ENCODE data around the gene TLE4.
"Not testable (repeated sequence)": the region's sequence is repeated elsewhere in the genome, so short reads cannot be mapped to it uniquely, and the experiment has no call there.

TLE4 gene

GRCh38 chr9:79542735-79543620, 28.8 kb upstream of the TLE4 start:
- no peak overlapping the region for H3K4me3 ChIP-seq (ENCODE audit: low read length)
- DNase-seq (ENCODE audit: low read depth) = no peak
- no peak for TF ChIP-seq CTCF (conservative IDR thresholded peaks at IDR 0.05; ENCODE audit: low read depth, low read length)

- not testable (repeated sequence) for DNase-seq (ENCODE audit: low read depth); H3K4me3 ChIP-seq (ENCODE audit: low read length)
Observed at GRCh38 chr9:79544375-79544774, 27.4 kb upstream of the TLE4 start.

- no peak for DNase-seq (ENCODE audit: low read depth)
- TF ChIP-seq CTCF (conservative IDR thresholded peaks at IDR 0.05; ENCODE audit: low read depth, low read length) = no peak
- no peak overlapping the region for H3K4me3 ChIP-seq (ENCODE audit: low read length)
Observed at GRCh38 chr9:79551586-79551985, 20.2 kb upstream of the TLE4 start.

GRCh38 chr9:79551994-79552393, 19.8 kb upstream of the TLE4 start:
- TF ChIP-seq CTCF (conservative IDR thresholded peaks at IDR 0.05; ENCODE audit: low read depth, low read length) = no peak
- no peak for DNase-seq (ENCODE audit: low read depth)
- H3K4me3 ChIP-seq (ENCODE audit: low read length) = no peak overlapping the region

- no peak for TF ChIP-seq CTCF (conservative IDR thresholded peaks at IDR 0.05; ENCODE audit: low read depth, low read length)
- no peak for DNase-seq (ENCODE audit: low read depth)
- no peak overlapping the region for H3K4me3 ChIP-seq (ENCODE audit: low read length)
Observed at GRCh38 chr9:79555474-79556089, 16.2 kb upstream of the TLE4 start.

GRCh38 chr9:79559495-79560181, 12.1 kb upstream of the TLE4 start:
- no peak for TF ChIP-seq CTCF (conservative IDR thresholded peaks at IDR 0.05; ENCODE audit: low read depth, low read length)
- no peak overlapping the region for H3K4me3 ChIP-seq (ENCODE audit: low read length)
- no peak for DNase-seq (ENCODE audit: low read depth)

- H3K4me3 ChIP-seq (ENCODE audit: low read length) = no peak overlapping the region
- TF ChIP-seq CTCF (conservative IDR thresholded peaks at IDR 0.05; ENCODE audit: low read depth, low read length) = no peak
- DNase-seq (ENCODE audit: low read depth) = no peak
Observed at GRCh38 chr9:79562749-79563386, 8.9 kb upstream of the TLE4 start.

Data from retinal pigment epithelial cell (primary cell).